Cerebellar cortex (tissue), 1 donor: Measurements from ENCODE around the gene CAMP.
A peak's percentile ranks its signal among the peaks of the same experiment; 100 is the strongest.

ENCODE experiments used
- DNase-seq: peaks from one replicate; pipeline ENCODE4 v3.0.0-alpha.2; 2015; ENCODE audit warnings: low spot score

CAMP gene

DNA sequence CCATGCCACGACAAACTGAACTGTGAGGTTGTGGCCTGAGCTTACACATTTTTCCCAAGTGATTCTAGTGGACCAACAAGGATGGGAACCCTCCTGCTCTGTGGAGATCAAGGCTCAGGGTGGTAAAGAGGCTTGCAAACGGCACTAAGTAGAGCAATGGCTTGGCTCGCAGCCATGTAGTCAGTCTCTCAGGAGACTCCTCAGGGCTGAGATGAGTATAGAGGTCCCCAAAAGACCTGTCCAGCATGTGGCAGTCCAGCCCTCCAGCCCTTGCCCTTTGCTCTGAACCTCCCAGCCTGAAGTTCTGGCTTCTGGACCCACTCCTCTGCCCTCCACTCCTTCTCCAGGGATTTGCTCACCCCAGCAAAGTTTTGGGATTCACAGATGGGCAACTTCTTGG lies 8.3 kb upstream of the CAMP start:
- no peak for DNase-seq

DNA sequence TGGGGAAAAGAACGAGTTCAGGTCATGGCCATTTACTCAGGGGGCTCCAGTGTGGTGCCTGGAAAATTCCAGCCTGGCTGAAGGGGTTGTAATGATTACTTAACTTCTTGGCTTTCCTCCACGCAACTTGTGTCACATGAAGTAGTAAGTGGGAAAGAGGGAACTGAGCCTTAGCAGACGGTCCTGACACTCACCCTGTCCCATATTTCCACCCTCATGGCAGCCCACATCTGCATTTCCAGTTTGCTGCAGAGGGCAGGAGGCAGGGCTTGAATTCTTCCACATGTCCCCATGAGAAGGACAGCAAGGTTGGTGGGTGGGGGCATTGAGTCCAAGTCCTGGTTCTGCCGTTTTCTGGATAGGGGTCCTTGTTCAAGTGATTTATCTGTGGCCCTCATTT lies 7.8 kb upstream of the CAMP start:
- no peak for DNase-seq

GRCh38 chr3:48215876-48216275 lies 7.4 kb upstream of the CAMP start:
- DNase-seq: no peak

DNA sequence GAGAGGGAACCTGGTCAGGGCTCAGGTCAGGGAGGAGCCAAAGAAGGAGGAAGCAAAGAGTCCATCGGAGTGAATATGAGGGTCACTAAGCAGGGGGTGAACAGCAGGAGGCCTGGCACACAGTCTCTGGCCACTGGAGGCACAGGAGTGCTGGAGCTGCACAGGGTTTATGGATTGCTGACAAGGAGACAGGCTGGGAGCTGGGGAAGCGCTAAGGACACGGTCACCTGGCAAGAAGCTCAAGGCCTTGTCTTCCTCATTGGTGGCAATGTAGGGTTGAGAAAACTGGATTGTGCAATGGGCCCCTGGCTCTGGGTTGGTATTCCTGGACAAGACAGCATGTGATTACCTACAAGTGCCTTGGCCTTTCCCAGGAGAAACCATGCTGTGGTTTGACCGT lies 5.8 kb upstream of the CAMP start:
- DNase-seq: no peak

DNA sequence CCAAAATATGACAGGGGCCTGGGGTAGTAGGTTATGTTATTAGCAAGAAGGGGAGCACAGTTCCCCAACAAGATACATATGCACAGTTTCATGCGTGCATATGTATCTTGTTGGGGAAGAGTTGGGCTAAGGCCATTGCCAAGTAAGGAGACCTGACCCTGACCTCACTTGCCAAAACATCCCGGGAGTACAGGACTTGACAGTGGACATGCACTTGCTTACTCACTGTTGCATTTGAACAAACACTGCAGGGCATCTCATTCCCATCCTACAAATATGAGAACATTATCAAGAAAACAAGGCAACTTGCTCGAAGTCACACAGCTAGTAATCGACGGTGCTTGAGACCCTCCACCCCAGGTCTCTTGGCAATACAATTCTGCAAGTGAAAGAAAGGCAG lies 4.8 kb upstream of the CAMP start:
- no peak for DNase-seq

- DNase-seq: no peak
Measured at GRCh38 chr3:48219543-48219942, 3.8 kb upstream of the CAMP start.

DNA sequence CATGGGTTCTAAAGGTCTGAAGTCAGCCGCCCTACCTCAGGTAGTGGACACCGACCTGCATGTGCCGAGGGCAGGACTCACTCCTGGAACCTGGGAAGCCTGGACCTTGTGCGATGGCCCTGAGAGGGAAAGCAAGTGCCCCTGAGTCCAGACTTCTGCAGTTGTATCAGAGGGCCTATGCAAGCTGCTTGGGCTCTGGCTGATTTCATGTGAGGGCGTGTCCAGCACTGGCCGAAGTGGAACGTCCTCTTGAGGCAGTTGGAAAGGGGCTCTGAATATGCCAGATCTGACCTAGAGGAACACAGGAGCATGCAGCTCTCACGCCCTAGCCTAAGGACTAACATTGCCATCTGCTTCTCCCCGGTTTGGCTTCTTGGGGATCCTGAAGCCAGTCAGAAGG lies 2.5 kb upstream of the CAMP start:
- no peak for DNase-seq

- no peak for DNase-seq
Measured at GRCh38 chr3:48225587-48225986, 2.3 kb downstream of the CAMP start.

DNA sequence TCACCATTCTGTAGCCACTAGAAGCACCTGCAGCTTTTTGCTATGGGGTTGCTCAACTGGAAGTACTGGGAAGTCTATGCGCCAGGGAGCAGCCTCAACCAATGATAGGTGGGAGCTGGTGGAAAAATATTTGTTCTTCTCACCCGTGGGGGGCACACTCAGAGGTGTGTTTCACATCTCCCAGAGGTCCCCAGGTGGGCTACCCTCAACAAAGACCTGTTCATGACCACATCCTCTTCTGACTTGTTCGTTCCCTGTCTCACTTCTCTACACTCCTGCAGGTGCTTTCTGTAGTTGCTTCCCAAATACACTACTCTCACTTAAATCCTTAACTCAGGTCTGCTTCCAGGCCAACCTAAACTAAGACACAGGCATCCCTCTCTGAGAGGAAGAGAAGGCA lies 3.6 kb downstream of the CAMP start:
- DNase-seq: no peak

DNA sequence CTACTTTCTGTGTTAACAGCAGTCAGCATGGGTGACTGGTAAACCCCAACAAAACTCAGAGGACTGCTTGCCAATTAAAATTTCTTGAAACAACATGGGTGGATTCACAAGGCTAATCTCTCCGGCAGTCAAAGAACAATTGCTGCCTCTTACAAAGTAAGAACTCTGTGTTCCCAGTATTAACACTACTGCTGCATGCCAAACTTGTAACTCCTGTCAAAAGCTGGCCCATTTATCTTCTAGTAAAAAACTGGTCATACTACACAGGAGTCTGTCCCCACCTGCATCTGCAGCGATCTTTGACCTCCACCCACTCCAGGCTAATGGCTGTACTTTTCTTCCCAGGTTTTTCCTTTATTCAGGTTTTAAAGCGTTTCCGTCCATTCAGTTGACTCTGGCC lies 8.9 kb downstream of the CAMP start:
- DNase-seq: no peak

DNA sequence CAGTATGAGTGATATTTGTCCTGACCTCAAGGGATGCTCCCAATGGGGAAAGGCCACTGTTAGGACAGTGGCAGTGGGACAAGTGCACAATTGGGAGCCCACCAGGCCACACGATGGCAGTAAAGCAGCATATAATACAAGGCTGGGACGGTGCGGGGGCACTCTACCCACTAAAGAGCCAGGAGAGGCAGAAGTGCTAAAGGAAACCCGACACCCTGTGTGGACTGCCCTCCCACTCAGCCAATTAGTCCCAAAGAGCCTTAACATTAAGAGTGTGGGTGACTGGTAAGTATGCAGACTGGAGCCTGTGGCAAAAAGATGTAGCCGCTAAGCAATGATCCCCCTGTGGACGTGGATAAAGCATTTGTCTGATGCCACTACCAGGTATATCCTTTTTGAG lies 9.4 kb downstream of the CAMP start:
- peak; percentile 81 for DNase-seq

DNA sequence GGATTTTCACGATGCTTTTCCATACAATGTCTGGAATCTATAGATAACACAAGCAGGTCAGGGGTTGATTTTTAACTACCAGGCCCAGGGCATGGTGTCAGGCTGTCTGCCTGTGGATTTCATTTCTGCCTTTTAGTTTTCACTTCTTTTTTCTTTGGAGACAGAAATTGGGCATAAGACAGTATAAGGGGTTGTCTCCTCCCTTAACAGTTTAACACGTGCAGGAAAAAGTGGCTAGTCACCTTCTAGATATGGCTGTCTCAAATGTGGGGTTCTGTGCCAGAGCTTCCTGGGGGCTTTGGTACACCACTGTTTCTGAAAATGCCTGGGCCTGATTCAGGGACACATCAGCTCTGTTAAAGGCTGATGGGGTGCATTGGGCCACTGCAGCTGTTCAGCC lies 10.2 kb downstream of the CAMP start:
- no peak for DNase-seq

DNA sequence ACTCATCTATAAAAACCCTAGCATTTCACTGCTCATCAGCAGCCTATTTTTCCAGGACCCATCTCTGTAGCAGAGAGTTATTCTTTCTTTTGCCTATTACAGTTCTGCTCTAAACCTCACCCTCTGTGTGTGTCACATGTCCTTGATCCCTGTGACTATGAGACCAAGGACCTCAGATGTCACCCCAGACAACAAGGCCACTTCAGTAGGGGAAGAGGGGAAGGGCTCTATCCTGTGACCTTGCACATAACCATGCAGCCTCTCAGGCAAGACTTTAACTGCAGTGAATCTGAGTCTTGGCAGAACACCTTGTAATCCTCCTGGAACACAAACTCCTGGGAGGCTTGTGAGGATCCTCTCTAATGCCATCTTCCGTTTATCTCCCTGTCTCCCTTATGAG lies 13.2 kb downstream of the CAMP start:
- DNase-seq: no peak

DNA sequence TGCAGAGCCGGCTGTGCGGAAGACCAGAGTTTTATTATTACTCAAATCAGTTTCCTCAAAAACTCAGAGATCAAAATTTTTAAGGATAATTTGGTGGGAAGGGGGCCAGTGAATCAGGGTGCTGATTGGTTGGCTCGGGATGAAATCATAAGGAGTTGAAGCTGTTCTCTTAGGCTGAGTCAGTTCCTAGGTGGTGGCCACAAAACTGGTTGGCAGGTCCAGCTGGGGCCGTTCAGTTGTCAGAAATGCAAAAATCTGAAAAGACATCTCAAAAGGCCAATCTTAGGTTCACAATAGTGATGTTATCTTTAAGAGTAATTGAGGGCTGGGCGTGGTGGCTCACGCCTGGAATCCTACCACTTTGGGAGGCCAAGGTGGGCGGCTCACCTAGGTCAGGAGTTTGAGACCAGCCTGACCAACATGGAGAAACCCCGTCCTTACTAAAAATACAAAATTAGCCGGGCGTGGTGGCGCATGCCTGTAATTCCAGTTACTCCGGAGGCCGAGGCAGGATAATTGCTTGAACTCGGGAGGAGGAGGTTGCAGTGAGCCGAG lies 15.3 kb downstream of the CAMP start:
- no peak for DNase-seq

- no peak for DNase-seq
Measured at GRCh38 chr3:48240000-48240963, 17.0 kb downstream of the CAMP start.

DNA sequence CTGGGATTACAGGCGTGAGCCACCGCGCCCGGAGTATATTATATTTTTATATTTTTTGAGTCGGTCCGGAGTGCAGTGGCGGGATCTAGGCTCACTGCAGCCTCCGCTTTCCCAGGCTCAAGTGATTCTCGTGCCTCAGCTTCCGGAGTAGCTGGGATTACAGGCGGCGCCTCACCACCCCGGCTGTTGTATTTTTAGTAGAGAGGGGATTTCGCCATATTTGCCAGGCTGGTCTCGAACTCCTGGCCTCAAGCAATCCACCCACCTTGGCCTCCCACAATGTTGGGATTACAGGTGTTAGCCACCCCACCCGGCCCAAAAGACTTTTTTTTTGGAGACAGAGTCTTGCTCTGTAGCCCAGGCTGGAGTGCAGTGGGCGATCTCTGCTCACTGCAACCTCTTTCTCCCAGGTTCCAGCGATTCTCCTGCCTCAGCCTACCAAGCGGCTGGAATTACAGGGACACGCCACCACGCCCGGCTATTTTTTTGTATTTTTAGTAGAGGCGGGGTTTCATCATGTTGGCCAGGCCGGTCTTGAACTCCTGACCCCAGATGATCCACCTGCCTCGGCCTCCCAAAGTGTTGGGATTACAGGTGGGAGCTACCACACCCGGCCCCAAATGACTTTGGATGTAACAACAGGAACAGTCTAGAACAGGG lies 18.6 kb downstream of the CAMP start:
- DNase-seq: no peak

DNA sequence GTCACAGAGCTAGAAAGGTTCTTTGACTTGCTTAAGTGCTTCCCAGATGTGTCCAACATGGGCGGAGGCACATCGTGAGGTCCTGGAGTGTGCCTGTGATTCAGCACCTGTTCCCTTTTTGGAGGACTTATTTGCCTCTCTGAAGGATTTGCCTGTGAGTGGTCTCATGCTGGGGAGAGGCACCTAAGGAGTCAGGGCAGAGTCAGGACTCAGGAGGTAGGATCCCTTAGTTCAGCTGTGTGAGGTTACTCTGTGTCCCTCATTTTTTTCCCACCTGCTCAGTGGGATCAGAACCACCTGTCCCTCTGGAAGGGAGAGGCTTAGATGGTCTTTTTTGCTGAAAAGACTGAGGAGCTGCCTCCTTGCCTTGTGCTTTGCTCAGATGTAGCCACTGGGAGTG lies 20.6 kb downstream of the CAMP start:
- DNase-seq: no peak

DNA sequence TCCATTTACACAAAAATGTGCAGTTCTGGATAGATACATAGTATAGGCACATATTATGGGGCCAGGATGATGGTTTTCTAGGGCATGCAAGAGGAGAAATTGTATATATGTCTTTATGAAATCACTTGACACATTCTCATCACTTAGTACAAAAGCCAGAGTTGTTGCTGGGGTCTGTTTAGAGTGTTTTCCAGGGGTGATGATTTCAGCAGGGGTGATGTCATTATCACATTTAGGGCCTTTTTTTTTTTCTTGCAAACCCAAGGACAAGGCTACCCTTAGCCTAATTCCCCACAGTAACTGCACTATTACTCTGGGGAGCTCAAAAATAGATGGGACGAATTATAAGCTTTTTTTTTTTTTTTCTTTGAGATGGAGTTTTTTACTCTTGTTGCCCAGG lies 21.2 kb downstream of the CAMP start:
- DNase-seq: no peak

- no peak for DNase-seq
Measured at GRCh38 chr3:48245136-48245535, 21.8 kb downstream of the CAMP start.

DNA sequence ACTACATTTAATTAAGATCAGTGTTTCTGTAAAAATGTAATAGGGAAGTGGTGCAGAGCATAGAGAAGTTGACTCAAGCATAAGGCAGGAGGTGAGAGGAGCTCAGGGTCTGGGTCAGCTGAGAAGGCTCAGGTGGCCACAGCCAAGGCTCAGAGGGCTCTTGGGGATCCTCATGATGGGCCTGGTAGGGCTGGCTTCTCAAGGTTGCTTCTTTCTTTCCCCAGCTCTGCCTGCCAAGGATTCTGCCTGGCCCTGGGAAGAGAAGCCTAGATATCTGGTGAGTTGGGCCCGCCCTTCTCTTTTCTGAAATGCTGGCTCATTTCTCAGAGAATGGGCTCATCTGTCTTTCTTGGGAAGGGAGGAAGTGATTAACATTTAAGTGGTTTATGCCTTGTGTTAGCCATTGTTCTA lies 24.1 kb downstream of the CAMP start:
- no peak for DNase-seq

- DNase-seq: no peak
Measured at GRCh38 chr3:48248095-48248850, 25.0 kb downstream of the CAMP start.

GRCh38 chr3:48256557-48256956 lies 33.3 kb downstream of the CAMP start:
- DNase-seq: no peak

DNA sequence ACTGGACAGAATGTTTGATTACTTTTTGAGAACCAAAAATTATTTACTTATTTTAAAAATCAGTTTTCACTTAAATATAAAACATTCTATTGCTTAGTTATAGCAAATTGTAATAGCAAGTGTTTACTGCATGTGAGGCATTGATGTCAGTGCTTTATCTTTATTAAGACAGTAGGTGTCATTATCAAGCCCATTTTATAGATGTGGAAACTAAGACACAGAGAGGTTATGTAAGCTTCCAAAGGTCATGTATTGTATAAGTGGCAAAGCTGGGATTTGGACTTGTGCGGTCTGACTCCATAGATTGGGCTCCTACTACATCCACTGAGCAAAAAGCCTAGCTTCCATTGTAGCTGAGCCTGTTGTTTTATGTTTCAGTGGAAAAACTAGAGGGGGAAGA lies 35.2 kb downstream of the CAMP start:
- no peak for DNase-seq
